Large intestine (tissue), 3 donors: Measurements from ENCODE around the gene KRTAP10-3. TPM values are rescaled to one million over a fixed set of nuclear protein-coding genes. Genes with fewer than 3 reads are reported as not detected.

Experiments
- DNase-seq, 2 donors: peaks; one replicate each; pipeline versions ENCODE4 v3.0.0 to v3.0.0-alpha.2; 2013
- H3K27ac ChIP-seq: one replicate; pipeline ENCODE4 v1.5.1; 2013; ENCODE audit warnings: low read length
- H3K27me3 ChIP-seq: 2 replicates; pipeline ENCODE4 v1.6.1; 2013; ENCODE audit warnings: low read length; ENCODE audit not compliant: control insufficient read depth, insufficient read depth
- H3K36me3 ChIP-seq: 2 replicates; pipeline ENCODE4 v1.6.1; 2013; ENCODE audit warnings: low read length; ENCODE audit not compliant: control insufficient read depth, insufficient read depth
- H3K4me1 ChIP-seq: one replicate; pipeline ENCODE4 v1.6.1; 2013; ENCODE audit warnings: low read length; ENCODE audit not compliant: control insufficient read depth, insufficient read depth
- H3K4me3 ChIP-seq: one replicate; pipeline ENCODE4 v1.5.1; 2013; ENCODE audit warnings: low read length
- H3K9me3 ChIP-seq: one replicate; pipeline ENCODE4 v1.6.1; 2013; ENCODE audit warnings: mild to moderate bottlenecking, low read depth, low read length, moderate library complexity; ENCODE audit not compliant: control insufficient read depth
- WGBS: methylation state at CpG from one replicate; pipeline ENCODE4 v1.1.5; 2013; ENCODE audit warnings: low lambda C conversion rate; ENCODE audit not compliant: insufficient coverage; 5-methylcytosine and 5-hydroxymethylcytosine counted together
- polyA plus RNA-seq: library from polyadenylated mRNA; unstranded; fragments of 120-200 nt; gene quantifications from one replicate; pipeline ENCODE4 v1.2.1, GENCODE V29; 2013

KRTAP10-3 gene
- polyA plus RNA-seq, 1 donor = not detected

DNA sequence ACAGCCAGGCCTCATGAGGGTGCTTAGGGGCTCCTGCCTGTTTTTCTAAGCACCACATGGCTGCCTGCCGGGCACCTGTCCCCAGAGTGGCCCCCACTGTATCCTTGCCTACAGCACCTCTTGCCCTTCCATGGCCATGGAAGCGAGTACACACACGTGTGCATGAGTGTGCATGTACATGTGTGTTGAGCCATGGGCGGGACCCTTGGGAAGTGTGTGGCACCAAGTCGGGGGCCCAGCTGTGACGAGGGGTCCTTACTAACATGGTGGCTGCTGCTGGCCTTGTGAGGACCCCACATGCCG, 44.4 kb downstream of the KRTAP10-3 start:
- no peaks in the 10 kb centered on the region for H3K27me3 ChIP-seq
- WGBS = no CpG with 5 or more reads among the region's 7 CpGs
- no peak overlapping the region for H3K4me3 ChIP-seq
- H3K9me3 ChIP-seq = no peaks in the 10 kb centered on the region
- DNase-seq = no peak
- H3K27ac ChIP-seq = no peak overlapping the region
- no peaks in the 10 kb centered on the region for H3K36me3 ChIP-seq
- peaks cover 7% of the 10 kb centered on the region for H3K4me1 ChIP-seq

DNA sequence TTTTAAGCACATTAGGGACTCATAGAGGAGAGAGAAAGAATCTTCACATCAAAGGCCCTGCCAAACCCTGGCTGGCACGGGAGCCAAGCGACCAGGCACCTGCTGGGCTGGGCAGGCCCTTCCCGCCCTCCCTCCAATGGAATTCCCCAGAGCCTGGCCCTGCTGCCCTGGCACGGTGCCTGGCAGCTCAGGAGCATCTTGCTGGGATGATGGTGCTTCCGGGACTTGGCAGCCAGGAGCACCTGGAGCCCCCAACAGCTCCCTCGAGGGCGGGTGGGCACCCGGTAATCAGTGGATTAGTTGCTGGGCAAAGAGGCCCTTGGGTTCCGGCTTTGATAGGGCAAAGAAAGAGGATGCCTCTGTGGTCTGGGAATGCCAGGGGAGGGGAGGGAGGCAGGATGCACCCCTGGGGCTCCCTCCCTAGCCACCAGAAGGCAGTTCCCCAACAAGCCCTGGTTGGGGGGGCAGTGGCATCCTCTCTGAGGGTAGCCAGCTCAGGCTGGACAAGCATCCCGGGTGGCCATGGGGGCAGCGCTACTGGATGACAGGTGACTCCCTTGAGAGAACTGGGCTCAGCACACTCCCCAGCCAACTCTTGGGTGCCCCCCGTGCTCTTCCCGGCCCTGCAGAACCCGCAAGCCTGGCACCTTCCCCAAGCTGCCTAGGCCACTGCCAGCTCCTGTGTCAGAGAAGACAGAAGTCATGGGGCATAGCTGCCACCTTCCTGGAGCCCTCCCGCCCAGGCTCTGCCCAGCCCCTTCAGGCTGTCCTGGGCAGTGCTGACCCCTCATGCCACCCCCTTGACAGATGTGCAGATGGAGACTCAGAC, 45.0 kb downstream of the KRTAP10-3 start:
- Histone ChIP-seq H3K9me3 (no peaks in the 10 kb centered on the region), H3K36me3 (no peaks in the 10 kb centered on the region), H3K27me3 (no peaks in the 10 kb centered on the region), H3K4me3 (no peak overlapping the region), H3K27ac (no peak overlapping the region), H3K4me1 (peaks cover 7% of the 10 kb centered on the region)
- no CpG with 5 or more reads among the region's 15 CpGs for WGBS
- no peak for DNase-seq

DNA sequence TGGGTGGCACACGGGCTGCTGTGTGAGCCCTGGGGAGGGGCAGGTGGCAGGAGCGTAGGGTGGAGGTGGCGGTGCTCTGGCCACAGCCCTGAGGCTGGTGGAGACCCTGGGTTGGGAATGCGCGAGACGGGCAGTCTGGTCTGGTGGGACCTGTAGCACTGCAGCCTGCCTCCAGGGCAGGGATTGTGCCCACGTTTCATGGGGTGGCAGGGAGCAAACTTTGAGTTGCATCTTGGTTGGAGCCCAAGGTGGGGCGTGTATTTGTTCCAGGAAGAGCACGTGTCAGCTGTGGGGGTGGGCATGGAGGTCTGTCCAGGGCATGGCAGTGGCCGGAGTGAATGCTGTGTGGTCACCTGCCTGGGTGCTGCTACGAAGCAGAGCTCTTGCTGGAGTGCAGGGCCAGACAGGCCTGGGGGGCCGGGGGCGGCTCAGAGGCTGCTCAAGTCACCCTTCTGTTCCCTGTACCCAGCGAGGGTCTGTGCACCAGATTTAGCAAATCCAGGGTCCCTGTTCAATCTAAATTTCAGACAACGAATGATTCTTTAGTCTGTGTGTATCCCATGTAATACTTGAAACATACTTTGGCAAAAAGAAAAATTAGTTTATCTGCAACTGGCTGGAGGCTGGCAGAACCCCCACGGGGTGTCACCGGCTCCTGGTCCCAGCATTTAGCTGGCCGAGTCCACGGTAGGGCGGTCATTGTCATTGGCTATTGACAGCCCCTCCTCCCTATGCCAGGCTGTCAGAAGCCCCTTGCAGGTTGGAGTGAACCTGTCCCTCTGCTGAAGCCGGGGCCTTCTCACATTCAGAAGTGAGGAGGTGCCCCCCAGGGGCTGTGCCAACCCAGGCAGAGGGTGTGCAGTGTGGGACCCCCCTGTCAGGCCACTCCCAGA, 45.9 kb downstream of the KRTAP10-3 start:
- Histone ChIP-seq H3K36me3 (no peaks in the 10 kb centered on the region), H3K4me1 (peaks cover 7% of the 10 kb centered on the region), H3K27me3 (no peaks in the 10 kb centered on the region), H3K27ac (no peak overlapping the region), H3K4me3 (no peak overlapping the region), H3K9me3 (no peaks in the 10 kb centered on the region)
- WGBS = no CpG with 5 or more reads among the region's 21 CpGs
- no peak for DNase-seq

DNA sequence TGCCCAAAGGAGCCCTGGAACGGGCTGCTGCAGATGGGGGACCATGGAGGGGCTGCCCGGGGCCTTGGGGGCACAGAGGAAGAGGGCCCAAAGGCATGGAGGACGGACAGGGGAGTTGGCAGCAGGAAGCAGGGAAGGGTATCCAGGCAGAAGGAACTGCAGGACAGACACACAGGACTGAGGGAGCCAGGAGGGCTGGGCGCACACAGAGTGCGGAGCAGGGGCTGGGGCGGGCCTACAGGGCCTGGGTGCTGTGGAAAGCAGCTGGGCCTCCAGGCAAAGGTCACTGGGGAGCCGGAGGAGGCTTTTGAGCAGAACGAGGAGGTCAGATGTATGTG, 46.7 kb downstream of the KRTAP10-3 start:
- no peak for DNase-seq
- H3K4me3 ChIP-seq = no peak overlapping the region
- no peaks in the 10 kb centered on the region for H3K36me3 ChIP-seq
- H3K27me3 ChIP-seq = no peaks in the 10 kb centered on the region
- H3K27ac ChIP-seq = no peak overlapping the region
- no CpG with 5 or more reads among the region's 8 CpGs for WGBS
- H3K4me1 ChIP-seq = peaks cover 7% of the 10 kb centered on the region
- no peaks in the 10 kb centered on the region for H3K9me3 ChIP-seq

DNA sequence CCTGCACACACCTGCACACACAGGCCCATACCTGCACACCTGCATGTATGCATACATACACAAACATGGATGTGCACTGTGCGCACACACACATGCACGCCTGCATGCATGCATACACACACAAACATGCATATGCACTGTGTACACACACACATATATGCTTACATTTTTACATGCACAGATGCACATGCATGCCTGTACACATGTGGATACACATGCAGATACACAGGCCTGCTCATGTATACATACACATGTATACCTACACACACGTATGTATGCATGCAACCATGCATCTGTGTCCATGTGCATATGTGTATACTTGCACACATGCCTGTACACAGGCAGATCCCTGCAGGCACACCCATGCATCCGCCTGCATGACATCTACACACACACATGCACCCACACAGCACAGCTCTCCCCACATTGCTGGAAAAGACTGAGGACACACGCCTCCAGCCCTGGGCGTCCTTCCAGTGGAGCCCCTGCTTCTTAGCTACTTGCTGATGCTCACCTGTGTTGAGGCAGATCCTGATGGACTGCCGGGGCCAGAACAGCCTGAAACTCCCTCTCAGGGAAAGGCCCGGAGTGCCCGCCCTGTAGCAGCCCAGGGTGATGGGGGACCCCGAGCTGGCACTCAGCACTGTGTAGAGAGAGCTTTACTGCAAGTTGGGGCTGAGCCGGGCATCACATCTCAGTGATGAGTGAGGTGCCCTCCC, 47.2 kb downstream of the KRTAP10-3 start:
- H3K9me3 ChIP-seq = no peaks in the 10 kb centered on the region
- H3K27ac ChIP-seq = no peak overlapping the region
- H3K4me1 ChIP-seq = peaks cover 7% of the 10 kb centered on the region
- no peak overlapping the region for H3K4me3 ChIP-seq
- WGBS = no CpG with 5 or more reads among the region's 11 CpGs
- H3K36me3 ChIP-seq = no peaks in the 10 kb centered on the region
- H3K27me3 ChIP-seq = no peaks in the 10 kb centered on the region
- no peak for DNase-seq

DNA sequence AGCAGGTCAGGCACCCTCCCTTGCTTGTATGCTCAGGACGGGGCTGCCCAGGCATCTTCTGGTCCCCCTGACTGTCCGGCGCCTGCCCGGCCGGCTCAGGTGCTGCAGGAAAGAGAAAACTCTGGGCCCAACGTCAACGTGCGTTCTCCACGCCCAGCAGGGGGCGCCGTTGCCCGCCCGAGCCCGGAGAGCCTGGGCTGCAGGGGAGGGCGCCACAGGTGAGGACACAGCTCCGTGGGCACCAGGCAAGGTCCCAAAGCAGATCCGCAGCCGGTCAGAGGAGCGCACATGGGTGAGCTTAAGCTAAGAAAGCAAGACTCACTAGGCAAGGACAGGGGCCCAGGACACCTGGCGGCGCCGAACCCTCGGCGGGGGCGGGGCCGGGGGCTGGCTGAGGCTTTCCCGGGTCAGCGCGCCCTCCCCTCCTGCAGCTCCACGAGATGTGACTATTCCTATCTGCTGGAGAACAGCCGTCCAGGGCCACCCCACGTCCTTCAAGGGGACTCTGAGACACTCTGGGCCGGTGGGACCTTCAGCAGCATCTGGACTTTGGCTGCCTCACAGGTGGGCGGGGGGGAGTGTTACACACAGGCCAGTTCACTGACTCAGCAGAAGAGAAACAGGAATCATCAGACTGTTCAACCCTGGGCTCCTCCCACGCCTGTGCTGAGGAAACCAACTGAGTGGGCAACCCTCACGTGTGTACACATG, 47.9 kb downstream of the KRTAP10-3 start:
- WGBS = no CpG with 5 or more reads among the region's 36 CpGs
- Histone ChIP-seq H3K27ac (peak overlapping the region; percentile 63), H3K4me3 (peak overlapping the region; percentile 34), H3K27me3 (no peaks in the 10 kb centered on the region), H3K4me1 (peaks cover 7% of the 10 kb centered on the region), H3K36me3 (no peaks in the 10 kb centered on the region), H3K9me3 (no peaks in the 10 kb centered on the region)
- DNase-seq = peak; percentile 80 to 87

DNA sequence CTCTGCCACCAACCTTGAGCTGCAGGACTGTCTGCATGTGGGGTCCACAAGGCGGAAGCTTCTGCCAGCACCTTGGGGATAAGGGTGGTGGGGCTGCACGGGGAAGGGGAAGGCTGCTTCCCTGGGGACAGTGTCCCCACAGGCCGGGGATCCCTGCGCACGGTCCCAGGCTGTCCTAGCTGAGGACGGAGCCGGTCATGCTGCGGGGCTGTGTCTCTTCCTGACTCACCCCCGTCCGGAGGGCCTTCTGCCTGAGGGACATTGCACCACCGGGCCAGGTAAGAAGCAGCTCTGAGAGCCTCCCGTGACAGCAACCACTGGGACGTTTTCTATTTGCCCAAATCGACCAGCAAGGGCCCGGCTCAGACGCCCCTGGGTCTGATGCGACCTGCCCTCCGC, 48.5 kb downstream of the KRTAP10-3 start:
- no peaks in the 10 kb centered on the region for H3K27me3 ChIP-seq
- WGBS = no CpG with 5 or more reads among the region's 18 CpGs
- H3K9me3 ChIP-seq = no peaks in the 10 kb centered on the region
- H3K4me1 ChIP-seq = peaks cover 7% of the 10 kb centered on the region
- no peak for DNase-seq
- H3K27ac ChIP-seq = peak overlapping the region; percentile 63
- H3K36me3 ChIP-seq = no peaks in the 10 kb centered on the region
- H3K4me3 ChIP-seq = peak overlapping the region; percentile 34

DNA sequence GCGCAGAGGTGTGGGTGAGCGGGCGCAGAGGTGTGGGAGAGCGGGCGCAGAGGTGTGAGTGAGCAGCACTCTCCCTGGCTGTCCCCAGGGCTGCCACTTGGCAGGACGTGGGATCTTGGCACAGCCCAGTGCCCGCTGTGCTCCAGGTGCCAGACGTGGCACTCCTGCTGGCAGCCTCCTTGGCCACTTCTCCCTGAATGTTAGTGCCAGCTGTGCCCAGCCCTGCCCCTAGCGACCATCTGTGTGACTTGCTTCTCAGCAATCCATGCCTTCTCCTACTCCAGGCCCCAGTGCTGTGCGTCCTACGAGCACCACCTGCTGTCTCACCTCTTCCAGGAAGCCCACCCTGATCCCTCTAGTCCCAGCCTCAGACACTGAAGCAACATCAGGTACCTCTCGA, 49.1 kb downstream of the KRTAP10-3 start:
- Histone ChIP-seq H3K4me3 (no peak overlapping the region), H3K36me3 (no peaks in the 10 kb centered on the region), H3K4me1 (peaks cover 7% of the 10 kb centered on the region), H3K27ac (no peak overlapping the region), H3K27me3 (no peaks in the 10 kb centered on the region), H3K9me3 (no peaks in the 10 kb centered on the region)
- WGBS = 100% methylated on average over 3 of the region's 12 CpGs
- no peak for DNase-seq

DNA sequence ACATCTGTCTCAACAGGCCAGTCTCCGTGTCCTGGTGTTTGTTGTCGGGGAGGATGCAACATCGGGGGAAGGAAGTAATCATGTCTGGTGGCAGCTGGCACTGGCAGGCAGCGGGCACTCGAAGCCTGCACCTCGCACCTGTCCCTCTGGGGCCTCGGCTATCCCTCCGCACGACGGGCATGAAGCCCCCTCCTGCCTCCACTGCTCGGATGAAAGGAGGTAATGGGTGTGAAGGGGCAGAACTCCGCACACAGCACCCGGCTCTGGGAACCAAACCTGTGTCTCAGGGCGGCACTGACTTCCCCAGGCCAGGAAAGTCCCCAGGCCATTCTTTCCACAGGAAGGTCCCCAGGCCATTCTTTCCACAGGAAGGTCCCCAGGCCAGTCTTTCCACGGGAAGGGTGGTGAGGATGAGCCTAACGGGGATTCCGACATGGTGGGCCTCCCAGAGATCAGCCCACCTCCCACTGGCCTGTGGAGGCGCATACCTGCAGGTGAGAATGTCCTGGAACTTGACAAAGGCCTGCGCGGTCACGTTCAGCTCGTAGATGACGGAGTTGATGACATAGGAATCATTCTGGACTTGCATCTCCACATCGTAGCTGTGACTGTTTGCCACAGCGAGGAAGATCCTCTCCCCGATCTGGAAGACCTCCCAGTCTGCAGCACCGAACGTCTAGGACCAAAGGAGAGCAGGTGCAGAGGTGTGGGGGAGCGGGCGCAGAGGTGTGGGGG, 49.7 kb downstream of the KRTAP10-3 start:
- H3K4me1 ChIP-seq = peaks cover 7% of the 10 kb centered on the region
- no peak overlapping the region for H3K27ac ChIP-seq
- no peak for DNase-seq
- no peaks in the 10 kb centered on the region for H3K9me3 ChIP-seq
- no CpG with 5 or more reads among the region's 30 CpGs for whole genome bisulfite sequencing
- no peak overlapping the region for H3K4me3 ChIP-seq
- no peaks in the 10 kb centered on the region for H3K27me3 ChIP-seq
- no peaks in the 10 kb centered on the region for H3K36me3 ChIP-seq
